H1 (cell line): ENCODE data around the gene GUCY1A2. TPM values are rescaled to one million over a fixed set of nuclear protein-coding genes. Genes with fewer than 3 reads are reported as not detected.

Experiments
- CTCF ChIA-PET: fragments of 300-600 bp; sonication (Branson Sonifier 250); formaldehyde crosslinking; loops from one replicate; lab custom pipeline; 2021; ENCODE audit not compliant: partially characterized antibody; lab: Charles Lee
- POLR2A ChIA-PET: fragments of 300-600 bp; sonication (Branson Sonifier 250); formaldehyde crosslinking; loops from one replicate; lab custom pipeline; 2021; ENCODE audit warnings: inconsistent platforms; ENCODE audit not compliant: partially characterized antibody; lab: Charles Lee
- DNase-seq, 2 experiments: peaks; one replicate each; pipeline versions ENCODE4 v3.0.0 to v3.0.0-alpha.2; 2010 to 2022; ENCODE audit warnings: low spot score in 2 of 2, low read depth in 1 of 2, mixed read lengths in 1 of 2
- FAIRE-seq: peaks from 2 replicates; lab custom pipeline; 2011; peaks lifted over from hg19 to GRCh38; lab: Jason Lieb, UNC
- H2AFZ ChIP-seq: 2 replicates; pipeline ENCODE4 v1.8.1; 2012; ENCODE audit warnings: low read length, inconsistent platforms
- H2AK5ac ChIP-seq: 2 replicates; pipeline ENCODE4 v1.6.1; 2013; ENCODE audit warnings: low read depth, low read length
- H2BK120ac ChIP-seq: replicated peaks from 2 replicates; pipeline ENCODE3; 2013; ENCODE audit warnings: low read depth, low read length, inconsistent platforms
- H2BK12ac ChIP-seq: 2 replicates; pipeline ENCODE4 v1.6.1; 2013; ENCODE audit warnings: low read depth, low read length
- H2BK15ac ChIP-seq: 2 replicates; pipeline ENCODE4 v1.6.1; 2013; ENCODE audit warnings: low read length
- H2BK20ac ChIP-seq: 2 replicates; pipeline ENCODE4 v1.6.1; 2013; ENCODE audit warnings: low read length
- H2BK5ac ChIP-seq: 2 replicates; pipeline ENCODE4 v1.6.1; 2013; ENCODE audit warnings: low read depth, low read length
- H3K14ac ChIP-seq: 2 replicates; pipeline ENCODE4 v1.6.1; 2013; ENCODE audit warnings: inconsistent platforms; ENCODE audit not compliant: insufficient read length
- H3K18ac ChIP-seq: 2 replicates; pipeline ENCODE4 v1.6.1; 2013; ENCODE audit warnings: low read length; ENCODE audit errors: extremely low read depth
- H3K23ac ChIP-seq: 2 replicates; pipeline ENCODE4 v1.6.1; 2013; ENCODE audit warnings: inconsistent platforms; ENCODE audit not compliant: insufficient read length
- H3K23me2 ChIP-seq: 2 replicates; pipeline ENCODE4 v1.6.1; 2013; ENCODE audit warnings: low read depth, low read length
- H3K27ac ChIP-seq: 2 replicates; pipeline ENCODE4 v1.6.1; 2011; ENCODE audit warnings: low read depth, low read length, inconsistent platforms
- H3K27me3 ChIP-seq, 4 experiments: replicated peaks in 1 of 4; 1 replicate in 1 of 4; 2 replicates in 3 of 4; pipeline versions ENCODE4 v1.6.1 to v1.8.1; 2011 to 2013; ENCODE audit warnings: low read length in 3 of 4, mild to moderate bottlenecking in 3 of 4, inconsistent platforms in 2 of 4, mixed read lengths in 2 of 4, moderate library complexity in 1 of 4; ENCODE audit not compliant: control insufficient read depth in 3 of 4, insufficient read depth in 3 of 4; ENCODE audit errors: extremely low read depth in 1 of 4
- H3K36me3 ChIP-seq, 4 experiments: 2 replicates each; pipeline versions ENCODE4 v1.6.1 to v1.8.1; 2011 to 2013; ENCODE audit warnings: mild to moderate bottlenecking in 4 of 4, low read length in 3 of 4, moderate library complexity in 2 of 4, control low read depth in 1 of 4, inconsistent platforms in 1 of 4; ENCODE audit not compliant: insufficient read depth in 4 of 4, control insufficient read depth in 2 of 4
- H3K4ac ChIP-seq: replicated peaks from 2 replicates; pipeline ENCODE3; 2013; ENCODE audit warnings: low read length, low read depth, mixed read lengths, inconsistent platforms; ENCODE audit not compliant: insufficient read length
- H3K4me1 ChIP-seq, 4 experiments: replicated peaks in 1 of 4; 1 replicate in 1 of 4; 2 replicates in 3 of 4; pipeline versions ENCODE4 v1.6.1 to v1.8.1; 2011 to 2013; ENCODE audit warnings: low read length in 3 of 4, inconsistent platforms in 2 of 4, mixed read lengths in 1 of 4; ENCODE audit not compliant: insufficient read depth in 4 of 4, control insufficient read depth in 3 of 4
- H3K4me2 ChIP-seq, 2 experiments: 2 replicates each; pipeline versions ENCODE4 v1.6.1 to v1.8.1; 2011 to 2013; ENCODE audit warnings: low read depth in 2 of 2, low read length in 2 of 2, control low read depth in 1 of 2, inconsistent platforms in 1 of 2, mild to moderate bottlenecking in 1 of 2; ENCODE audit not compliant: insufficient read depth in 1 of 2
- H3K4me3 ChIP-seq, 4 experiments: fragments of 200-600, 300-600 bp in 1 of 4; sonication (generic), shearing (Covaris generic), sonication (Bioruptor Twin) in 1 of 4; 2 replicates each; pipeline versions ENCODE4 v1.5.1 to v1.8.1; 2011 to 2016; ENCODE audit warnings: low read length in 4 of 4, low read depth in 3 of 4, control low read depth in 2 of 4, inconsistent platforms in 2 of 4, mild to moderate bottlenecking in 2 of 4, mixed read lengths in 1 of 4, moderate library complexity in 1 of 4; ENCODE audit not compliant: insufficient read depth in 2 of 4; ENCODE audit errors: extremely low read depth in 1 of 4
- H3K56ac ChIP-seq: replicated peaks from 2 replicates; pipeline ENCODE3; 2013; ENCODE audit warnings: low read depth, mild to moderate bottlenecking, mixed read lengths, low read length, inconsistent platforms; ENCODE audit not compliant: insufficient read length
- H3K79me1 ChIP-seq: 2 replicates; pipeline ENCODE4 v1.6.1; 2013; ENCODE audit warnings: low read depth, low read length, control low read depth
- H3K79me2 ChIP-seq, 2 experiments: 2 replicates each; pipeline versions ENCODE4 v1.6.1 to v1.8.1; 2012 to 2013; ENCODE audit warnings: low read length in 2 of 2, mild to moderate bottlenecking in 2 of 2, inconsistent platforms in 1 of 2; ENCODE audit not compliant: insufficient read depth in 2 of 2, control insufficient read depth in 1 of 2
- H3K9ac ChIP-seq, 4 experiments: replicated peaks in 1 of 4; 1 replicate in 1 of 4; 2 replicates in 3 of 4; pipeline versions ENCODE4 v1.6.1 to v1.8.1; 2011 to 2013; ENCODE audit warnings: low read depth in 3 of 4, low read length in 3 of 4, control low read depth in 2 of 4, mild to moderate bottlenecking in 2 of 4, moderate library complexity in 2 of 4, inconsistent platforms in 1 of 4; ENCODE audit errors: extremely low read depth in 1 of 4
- H3K9me3 ChIP-seq, 2 experiments: 2 replicates each; pipeline versions ENCODE4 v1.6.1 to v1.8.1; 2012 to 2013; ENCODE audit warnings: mild to moderate bottlenecking in 2 of 2, moderate library complexity in 2 of 2, control low read depth in 1 of 2, inconsistent platforms in 1 of 2, low read depth in 1 of 2, low read length in 1 of 2, mixed read lengths in 1 of 2; ENCODE audit not compliant: insufficient read depth in 2 of 2
- H4K20me1 ChIP-seq, 2 experiments: replicated peaks in 1 of 2; 2 replicates each; pipeline versions ENCODE3 to v1.8.1; 2011 to 2013; ENCODE audit warnings: inconsistent platforms in 2 of 2, low read length in 2 of 2, mild to moderate bottlenecking in 1 of 2; ENCODE audit not compliant: insufficient read depth in 2 of 2, control insufficient read depth in 1 of 2
- H4K5ac ChIP-seq: 2 replicates; pipeline ENCODE4 v1.6.1; 2013; ENCODE audit warnings: low read length, low read depth, mixed read lengths, inconsistent platforms; ENCODE audit not compliant: insufficient read length
- H4K8ac ChIP-seq: 2 replicates; pipeline ENCODE4 v1.8.0; 2013; ENCODE audit warnings: mild to moderate bottlenecking, moderate library complexity, low read length, inconsistent platforms; ENCODE audit not compliant: insufficient read depth; ENCODE audit errors: extremely low read depth
- H4K91ac ChIP-seq: replicated peaks from 2 replicates; pipeline ENCODE3; 2013; ENCODE audit warnings: low read length, mixed read lengths, inconsistent platforms; ENCODE audit not compliant: insufficient read length
- CBX8 ChIP-seq: fragments of 300-800, 300-1000 bp; sonication (generic); IDR thresholded peaks from 2 replicates; pipeline ENCODE4 v1.7.1; 2016; ENCODE audit warnings: low read depth, low read length, borderline replicate concordance
- GABPA ChIP-seq: IDR thresholded peaks from 2 replicates; pipeline ENCODE4 v1.6.1; 2011; ENCODE audit warnings: mild to moderate bottlenecking, low read length, moderate library complexity, borderline replicate concordance; ENCODE audit not compliant: insufficient read depth
- WGBS, 2 experiments: shearing (Covaris generic) in 1 of 2; methylation state at CpG; one replicate each; pipeline versions ENCODE4 v1.1.6 to v1.1.7; 2013 to 2015; ENCODE audit warnings: low lambda C conversion rate in 2 of 2, mixed read lengths in 2 of 2, inconsistent platforms in 1 of 2, low coverage in 1 of 2, missing lambda C conversion rate in 1 of 2; ENCODE audit not compliant: insufficient replicate concordance in 2 of 2, insufficient coverage in 1 of 2, insufficient read length in 1 of 2; ENCODE audit errors: extremely low coverage in 1 of 2, missing lambda C conversion rate in 1 of 2; 5-methylcytosine and 5-hydroxymethylcytosine counted together
- polyA plus RNA-seq, 7 experiments: library from polyadenylated mRNA; depleted of rRNA in 3 of 7; stranded (reverse) in 5 of 7; unstranded in 2 of 7; fragments of >200 nt in 5 of 7; fragments of 200-250 nt in 2 of 7; gene quantifications; 1 replicate in 5 of 7; 2 replicates in 1 of 7; 4 replicates in 1 of 7; pipeline versions ENCODE4 v1.2.1 to v1.2.3, GENCODE V29; 2011 to 2013; ENCODE audit warnings: missing spikeins in 2 of 7, mixed read lengths in 2 of 7
- total RNA-seq: library from RNA; stranded (reverse); fragmentation: NEBNext Ultra II Directional; extraction: Animal tissue kit (Norgen Biotek cat#: 25700); gene quantifications from 2 replicates; pipeline ENCODE4 v1.2.1, GENCODE V29; 2021

Gene GUCY1A2
- total and polyA plus RNA-seq, 2 of the 8 experiments (the other 6 are each of a cell fraction or from before 2014, with no cell fraction given): 0.11 to 1.9 TPM

DNA sequence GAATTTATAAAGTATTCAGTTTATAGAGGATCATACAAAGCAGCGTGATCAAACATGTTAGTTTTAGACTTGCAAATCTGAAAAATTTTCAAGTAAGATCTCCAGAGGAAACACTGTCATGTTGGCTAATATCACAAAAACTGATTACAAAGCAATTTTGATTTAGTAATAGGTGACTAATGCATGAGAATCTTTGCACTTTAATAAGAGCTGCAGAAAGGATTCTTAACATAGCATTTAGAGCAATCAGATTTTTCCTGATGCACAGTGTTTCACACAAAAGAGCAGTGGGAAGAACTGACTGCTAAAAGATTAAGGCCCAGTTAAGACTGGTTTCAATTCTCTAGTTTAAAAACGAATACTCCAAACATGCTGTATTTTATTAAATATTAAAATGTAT is 321.2 kb downstream of the GUCY1A2 start:
- Histone ChIP-seq H3K27ac (no peak overlapping the region), H3K9ac (no peak overlapping the region), H3K4ac (no peak overlapping the region), H3K18ac (no peak overlapping the region), H2BK120ac (no peak overlapping the region), H4K8ac (no peak overlapping the region), H3K4me3 (no peak overlapping the region), H3K36me3 (no peaks in the 10 kb centered on the region), H2AK5ac (no peak overlapping the region), H4K20me1 (no peaks in the 10 kb centered on the region), H2BK12ac (no peak overlapping the region), H3K9me3 (no peaks in the 10 kb centered on the region), H4K5ac (no peak overlapping the region), H2BK20ac (no peak overlapping the region), H3K14ac (no peak overlapping the region), H3K4me1 (no peaks in the 10 kb centered on the region), H2AFZ (no peak overlapping the region), H2BK15ac (no peak overlapping the region), H3K56ac (no peak overlapping the region), H3K23me2 (no peaks in the 10 kb centered on the region), H3K4me2 (no peak overlapping the region), H4K91ac (no peak overlapping the region), H3K27me3 (no peaks in the 10 kb centered on the region), H2BK5ac (no peak overlapping the region), H3K79me1 (no peaks in the 10 kb centered on the region), H3K79me2 (no peaks in the 10 kb centered on the region), H3K23ac (no peak overlapping the region)
- CTCF ChIA-PET: no interaction called here
- POLR2A ChIA-PET: no interaction called here
- no peak for DNase-seq
- TF ChIP-seq CBX8: no peak
- TF ChIP-seq GABPA: no peak
- no peak for FAIRE-seq
- 89% methylated on average over 2 of the region's 2 CpGs; no CpG with 5 or more reads in 1 of the 2 experiments for WGBS, 2 experiments
